SK-N-SH treated with all-trans-retinoic acid at 6 μM for 48 hours (cell line): ENCODE data around the gene FOXI2.

Experiments used
- ARNTL ChIP-seq: fragments of 450-650 bp; formaldehyde crosslinking; IDR thresholded peaks from 2 replicates; pipeline ENCODE4 v1.5.0; 2020; ENCODE audit warnings: low read depth, mild to moderate bottlenecking, moderate library complexity, borderline replicate concordance
- ISL1 ChIP-seq: fragments of 250-450 bp; sonication (Bioruptor Pico); IDR thresholded peaks from 2 replicates; pipeline ENCODE4 v2.1.2; 2022; ENCODE audit warnings: mild to moderate bottlenecking, moderate library complexity
- OSR1 ChIP-seq: fragments of 250-450 bp; sonication (Bioruptor Pico); IDR thresholded peaks from 2 replicates; pipeline ENCODE4 v1.8.0; 2022; ENCODE audit warnings: moderate library complexity, mild to moderate bottlenecking, inconsistent platforms
- RARB ChIP-seq: fragments of 250-450 bp; sonication (Bioruptor Pico); IDR thresholded peaks from 2 replicates; pipeline ENCODE4 v1.8.0; 2021; ENCODE audit warnings: mild to moderate bottlenecking, moderate library complexity
- TCF4 ChIP-seq: fragments of 250-450 bp; sonication (Bioruptor Pico); IDR thresholded peaks from 2 replicates; pipeline ENCODE4 v1.8.0; 2021; ENCODE audit warnings: mild to moderate bottlenecking, moderate library complexity, borderline replicate concordance
- ZFP3 ChIP-seq: fragments of 250-450 bp; sonication (Bioruptor Pico); IDR thresholded peaks from 2 replicates; pipeline ENCODE4 v1.5.0; 2020; ENCODE audit warnings: mild to moderate bottlenecking, moderate library complexity
- ZNF565 ChIP-seq: fragments of 450-650 bp; formaldehyde crosslinking; conservative IDR thresholded peaks from 2 replicates; pipeline ENCODE4 v1.5.0; 2020; ENCODE audit warnings: low read depth, mild to moderate bottlenecking, moderate library complexity
- ZNF70 ChIP-seq: fragments of 450-650 bp; formaldehyde crosslinking; IDR thresholded peaks from 2 replicates; pipeline ENCODE4 v1.5.0; 2020; ENCODE audit warnings: mild to moderate bottlenecking, moderate library complexity
- ZNF8 ChIP-seq: fragments of 450-650 bp; formaldehyde crosslinking; IDR thresholded peaks from 2 replicates; pipeline ENCODE4 v1.5.0; 2020; ENCODE audit warnings: mild to moderate bottlenecking, moderate library complexity
- TF ChIP-seq, protein P1 (sequence below): fragments of 250-450 bp; sonication (Bioruptor Pico); IDR thresholded peaks from 2 replicates; pipeline ENCODE4 v1.8.0; 2020; ENCODE audit warnings: mild to moderate bottlenecking, moderate library complexity, borderline replicate concordance
- TF ChIP-seq, protein P2 (sequence below): fragments of 250-450 bp; sonication (Bioruptor Pico); IDR thresholded peaks from 2 replicates; pipeline ENCODE4 v1.5.1; 2021; ENCODE audit warnings: mild to moderate bottlenecking, moderate library complexity

DNA sequence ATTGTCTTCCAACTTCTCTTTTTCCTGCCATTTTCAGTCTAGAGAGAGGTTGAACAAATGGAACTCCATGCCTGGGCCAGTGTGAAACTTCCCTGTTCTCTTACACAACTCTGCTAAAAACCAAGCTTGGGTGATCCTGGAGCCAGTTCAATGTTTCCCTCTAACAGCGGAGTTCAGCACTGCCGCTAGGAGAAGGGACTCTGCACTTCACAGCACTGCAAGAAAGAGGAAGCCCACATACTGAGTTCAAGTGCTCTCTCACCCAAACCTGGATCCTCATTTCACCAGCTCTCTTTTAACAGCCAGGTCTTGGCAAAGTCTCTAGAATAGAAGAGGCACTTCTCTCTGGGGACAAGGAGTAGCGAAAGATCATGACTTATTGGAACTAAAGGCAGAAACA is 18.8 kb downstream of the FOXI2 start:
- TF ChIP-seq ZFP3 (CRISPR knock-in tag): no peak
- TF ChIP-seq, protein P1, sequence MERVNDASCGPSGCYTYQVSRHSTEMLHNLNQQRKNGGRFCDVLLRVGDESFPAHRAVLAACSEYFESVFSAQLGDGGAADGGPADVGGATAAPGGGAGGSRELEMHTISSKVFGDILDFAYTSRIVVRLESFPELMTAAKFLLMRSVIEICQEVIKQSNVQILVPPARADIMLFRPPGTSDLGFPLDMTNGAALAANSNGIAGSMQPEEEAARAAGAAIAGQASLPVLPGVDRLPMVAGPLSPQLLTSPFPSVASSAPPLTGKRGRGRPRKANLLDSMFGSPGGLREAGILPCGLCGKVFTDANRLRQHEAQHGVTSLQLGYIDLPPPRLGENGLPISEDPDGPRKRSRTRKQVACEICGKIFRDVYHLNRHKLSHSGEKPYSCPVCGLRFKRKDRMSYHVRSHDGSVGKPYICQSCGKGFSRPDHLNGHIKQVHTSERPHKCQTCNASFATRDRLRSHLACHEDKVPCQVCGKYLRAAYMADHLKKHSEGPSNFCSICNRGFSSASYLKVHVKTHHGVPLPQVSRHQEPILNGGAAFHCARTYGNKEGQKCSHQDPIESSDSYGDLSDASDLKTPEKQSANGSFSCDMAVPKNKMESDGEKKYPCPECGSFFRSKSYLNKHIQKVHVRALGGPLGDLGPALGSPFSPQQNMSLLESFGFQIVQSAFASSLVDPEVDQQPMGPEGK (CRISPR knock-in tag): no peak
- TF ChIP-seq RARB (CRISPR knock-in tag): no peak
- no peak for TF ChIP-seq OSR1 (CRISPR knock-in tag)
- TF ChIP-seq ZNF8 (CRISPR knock-in tag): no peak
- TF ChIP-seq ZNF565 (CRISPR knock-in tag): no peak
- no peak for TF ChIP-seq ZNF70 (CRISPR knock-in tag)
- no peak for TF ChIP-seq ISL1 (CRISPR knock-in tag)
- no peak for TF ChIP-seq TCF4
- TF ChIP-seq ARNTL (CRISPR knock-in tag): no peak
- TF ChIP-seq, protein P2, sequence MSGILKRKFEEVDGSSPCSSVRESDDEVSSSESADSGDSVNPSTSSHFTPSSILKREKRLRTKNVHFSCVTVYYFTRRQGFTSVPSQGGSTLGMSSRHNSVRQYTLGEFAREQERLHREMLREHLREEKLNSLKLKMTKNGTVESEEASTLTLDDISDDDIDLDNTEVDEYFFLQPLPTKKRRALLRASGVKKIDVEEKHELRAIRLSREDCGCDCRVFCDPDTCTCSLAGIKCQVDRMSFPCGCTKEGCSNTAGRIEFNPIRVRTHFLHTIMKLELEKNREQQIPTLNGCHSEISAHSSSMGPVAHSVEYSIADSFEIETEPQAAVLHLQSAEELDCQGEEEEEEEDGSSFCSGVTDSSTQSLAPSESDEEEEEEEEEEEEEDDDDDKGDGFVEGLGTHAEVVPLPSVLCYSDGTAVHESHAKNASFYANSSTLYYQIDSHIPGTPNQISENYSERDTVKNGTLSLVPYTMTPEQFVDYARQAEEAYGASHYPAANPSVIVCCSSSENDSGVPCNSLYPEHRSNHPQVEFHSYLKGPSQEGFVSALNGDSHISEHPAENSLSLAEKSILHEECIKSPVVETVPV (CRISPR knock-in tag): no peak
